ENCODE measurements around the gene CHD8.

The CHD8 gene

GRCh38 chr14:21431126-21431525 is 24.8 kb downstream of the CHD8 start:
- Histone ChIP-seq H3K36me3 (ENCODE audit: insufficient read depth, insufficient read length, low read length) (peaks cover 73% of the 10 kb centered on the region), H3K9me3 (ENCODE audit: insufficient read depth, low read length) (no peaks in the 10 kb centered on the region), H3K9ac (ENCODE audit: insufficient read length, low read depth) (no peak overlapping the region), H3K4me1 (ENCODE audit: insufficient read depth, insufficient read length) (no peaks in the 10 kb centered on the region), H3K4me3 (ENCODE audit: insufficient read length, low read depth) (no peak overlapping the region), H3K27me3 (ENCODE audit: insufficient read depth, insufficient read length) (no peaks in the 10 kb centered on the region)
- no peak for TF ChIP-seq SUZ12 (IDR thresholded peaks at IDR 0.05; ENCODE audit: extremely low read depth, insufficient read depth, insufficient read length)
- no peak for TF ChIP-seq YY1 (IDR thresholded peaks at IDR 0.05; ENCODE audit: insufficient read depth, insufficient read length)
- TF ChIP-seq ZNF274 (IDR thresholded peaks at IDR 0.05; ENCODE audit: low read depth, low read length): no peak
- no peak for DNase-seq (ENCODE audit: low read depth, low spot score)

GRCh38 chr14:21428930-21429329 is 27.0 kb downstream of the CHD8 start:
- TF ChIP-seq ZNF274 (IDR thresholded peaks at IDR 0.05; ENCODE audit: low read depth, low read length) (no peak), YY1 (IDR thresholded peaks at IDR 0.05; ENCODE audit: insufficient read depth, insufficient read length) (no peak), SUZ12 (IDR thresholded peaks at IDR 0.05; ENCODE audit: extremely low read depth, insufficient read depth, insufficient read length) (no peak)
- Histone ChIP-seq H3K27me3 (ENCODE audit: insufficient read depth, insufficient read length) (no peaks in the 10 kb centered on the region), H3K9ac (ENCODE audit: insufficient read length, low read depth) (no peak overlapping the region), H3K36me3 (ENCODE audit: insufficient read depth, insufficient read length, low read length) (peaks cover 89% of the 10 kb centered on the region), H3K9me3 (ENCODE audit: insufficient read depth, low read length) (no peaks in the 10 kb centered on the region), H3K4me1 (ENCODE audit: insufficient read depth, insufficient read length) (no peaks in the 10 kb centered on the region), H3K4me3 (ENCODE audit: insufficient read length, low read depth) (no peak overlapping the region)
- no peak for DNase-seq (ENCODE audit: low read depth, low spot score)

- no peaks in the 10 kb centered on the region for H3K27me3 ChIP-seq (ENCODE audit: insufficient read depth, insufficient read length)
- no peaks in the 10 kb centered on the region for H3K4me1 ChIP-seq (ENCODE audit: insufficient read depth, insufficient read length)
- peaks cover 93% of the 10 kb centered on the region for H3K36me3 ChIP-seq (ENCODE audit: insufficient read depth, insufficient read length, low read length)
- H3K4me3 ChIP-seq (ENCODE audit: insufficient read length, low read depth): no peak overlapping the region
- DNase-seq (ENCODE audit: low read depth, low spot score): no peak
- TF ChIP-seq YY1 (IDR thresholded peaks at IDR 0.05; ENCODE audit: insufficient read depth, insufficient read length): no peak
- no peak for TF ChIP-seq ZNF274 (IDR thresholded peaks at IDR 0.05; ENCODE audit: low read depth, low read length)
- no peak for TF ChIP-seq SUZ12 (IDR thresholded peaks at IDR 0.05; ENCODE audit: extremely low read depth, insufficient read depth, insufficient read length)
- H3K9ac ChIP-seq (ENCODE audit: insufficient read length, low read depth): no peak overlapping the region
- H3K9me3 ChIP-seq (ENCODE audit: insufficient read depth, low read length): no peaks in the 10 kb centered on the region
These were observed 29.2 kb downstream of the CHD8 start for GRCh38 chr14:21426692-21427091.

- H3K4me1 ChIP-seq (ENCODE audit: insufficient read depth, insufficient read length): no peaks in the 10 kb centered on the region
- TF ChIP-seq SUZ12 (IDR thresholded peaks at IDR 0.05; ENCODE audit: extremely low read depth, insufficient read depth, insufficient read length) (no peak), ZNF274 (IDR thresholded peaks at IDR 0.05; ENCODE audit: low read depth, low read length) (no peak), YY1 (IDR thresholded peaks at IDR 0.05; ENCODE audit: insufficient read depth, insufficient read length) (no peak)
- no peak for DNase-seq (ENCODE audit: low read depth, low spot score)
- no peaks in the 10 kb centered on the region for H3K27me3 ChIP-seq (ENCODE audit: insufficient read depth, insufficient read length)
- peaks cover 58% of the 10 kb centered on the region for H3K36me3 ChIP-seq (ENCODE audit: insufficient read depth, insufficient read length, low read length)
- no peak overlapping the region for H3K9ac ChIP-seq (ENCODE audit: insufficient read length, low read depth)
- no peaks in the 10 kb centered on the region for H3K9me3 ChIP-seq (ENCODE audit: insufficient read depth, low read length)
- no peak overlapping the region for H3K4me3 ChIP-seq (ENCODE audit: insufficient read length, low read depth)
These were observed 36.4 kb downstream of the CHD8 start for GRCh38 chr14:21419528-21419927.

GRCh38 chr14:21415329-21415728 is 40.6 kb downstream of the CHD8 start:
- Histone ChIP-seq H3K4me3 (ENCODE audit: insufficient read length, low read depth) (no peak overlapping the region), H3K36me3 (ENCODE audit: insufficient read depth, insufficient read length, low read length) (peaks cover 64% of the 10 kb centered on the region)

GRCh38 chr14:21414137-21414631 is 41.7 kb downstream of the CHD8 start:
- TF ChIP-seq ZNF274 (IDR thresholded peaks at IDR 0.05; ENCODE audit: low read depth, low read length): no peak
- TF ChIP-seq SUZ12 (IDR thresholded peaks at IDR 0.05; ENCODE audit: extremely low read depth, insufficient read depth, insufficient read length): no peak
- TF ChIP-seq YY1 (IDR thresholded peaks at IDR 0.05; ENCODE audit: insufficient read depth, insufficient read length): no peak
- Histone ChIP-seq H3K4me3 (ENCODE audit: insufficient read length, low read depth) (no peak overlapping the region), H3K36me3 (ENCODE audit: insufficient read depth, insufficient read length, low read length) (peaks cover 64% of the 10 kb centered on the region), H3K9ac (ENCODE audit: insufficient read length, low read depth) (no peak overlapping the region), H3K9me3 (ENCODE audit: insufficient read depth, low read length) (no peaks in the 10 kb centered on the region), H3K4me1 (ENCODE audit: insufficient read depth, insufficient read length) (no peaks in the 10 kb centered on the region), H3K27me3 (ENCODE audit: insufficient read depth, insufficient read length) (no peaks in the 10 kb centered on the region)
- no peak for DNase-seq (ENCODE audit: low read depth, low spot score)

More at GRCh38 chr14:21415329-21415728, 40.6 kb downstream of the CHD8 start:
- TF ChIP-seq ZNF274 (IDR thresholded peaks at IDR 0.05; ENCODE audit: low read depth, low read length) (no peak), SUZ12 (IDR thresholded peaks at IDR 0.05; ENCODE audit: extremely low read depth, insufficient read depth, insufficient read length) (no peak), YY1 (IDR thresholded peaks at IDR 0.05; ENCODE audit: insufficient read depth, insufficient read length) (no peak)
- Histone ChIP-seq H3K27me3 (ENCODE audit: insufficient read depth, insufficient read length) (no peaks in the 10 kb centered on the region), H3K9ac (ENCODE audit: insufficient read length, low read depth) (no peak overlapping the region), H3K4me1 (ENCODE audit: insufficient read depth, insufficient read length) (no peaks in the 10 kb centered on the region), H3K9me3 (ENCODE audit: insufficient read depth, low read length) (no peaks in the 10 kb centered on the region)
- no peak for DNase-seq (ENCODE audit: low read depth, low spot score)

- Histone ChIP-seq H3K4me1 (ENCODE audit: insufficient read depth, insufficient read length) (no peaks in the 10 kb centered on the region), H3K9me3 (ENCODE audit: insufficient read depth, low read length) (no peaks in the 10 kb centered on the region), H3K9ac (ENCODE audit: insufficient read length, low read depth) (no peak overlapping the region), H3K27me3 (ENCODE audit: insufficient read depth, insufficient read length) (no peaks in the 10 kb centered on the region), H3K4me3 (ENCODE audit: insufficient read length, low read depth) (no peak overlapping the region), H3K36me3 (ENCODE audit: insufficient read depth, insufficient read length, low read length) (peaks cover 90% of the 10 kb centered on the region)
- DNase-seq (ENCODE audit: low read depth, low spot score): no peak
- TF ChIP-seq ZNF274 (IDR thresholded peaks at IDR 0.05; ENCODE audit: low read depth, low read length) (no peak), YY1 (IDR thresholded peaks at IDR 0.05; ENCODE audit: insufficient read depth, insufficient read length) (no peak), SUZ12 (IDR thresholded peaks at IDR 0.05; ENCODE audit: extremely low read depth, insufficient read depth, insufficient read length) (no peak)
These were observed 47.8 kb downstream of the CHD8 start for GRCh38 chr14:21408147-21408546.

Data from NT2/D1 (cell line).